OCI-LY1 (cell line): ENCODE results near the gene HS1BP3.

Source experiments
- CTCF ChIP-seq: fragments of 200-600 bp; sonication (generic), shearing (Covaris generic); IDR thresholded peaks from 2 replicates; pipeline ENCODE4 v1.5.1; 2017; ENCODE audit warnings: mild to moderate bottlenecking, antibody characterized with exemption, low read length, moderate library complexity, mixed read lengths
- EZH2 ChIP-seq: fragments of 200-600 bp; sonication (generic), shearing (Covaris generic); IDR thresholded peaks from 2 replicates; pipeline ENCODE4 v1.8.0; 2017; ENCODE audit warnings: borderline replicate concordance, mixed run types, mild to moderate bottlenecking, antibody characterized with exemption, low read length, moderate library complexity, mixed read lengths

GRCh38 chr2:20680744-20681375 lies 30.0 kb upstream of the HS1BP3 start:
- TF ChIP-seq CTCF (no peak), EZH2 (no peak)
